Fibroblast of lung (primary cell): ENCODE results near the gene C1orf105. TPM values are rescaled to one million over a fixed set of nuclear protein-coding genes. Genes with fewer than 3 reads are reported as not detected.

ENCODE experiments used
- DNase-seq, 2 donors: peaks; one replicate each; pipeline versions ENCODE4 v3.0.0 to v3.0.0-alpha.2; 2010; ENCODE audit warnings: low read depth in 2 of 2
- H2AFZ ChIP-seq: 2 replicates; pipeline ENCODE4 v1.5.1; 2012; ENCODE audit warnings: low read length, control low read depth, inconsistent platforms
- H3K27ac ChIP-seq: 2 replicates; pipeline ENCODE4 v1.5.1; 2011; ENCODE audit warnings: low read length, control low read depth; ENCODE audit not compliant: insufficient read depth
- H3K27me3 ChIP-seq: 2 replicates; pipeline ENCODE4 v1.5.1; 2011; ENCODE audit warnings: mild to moderate bottlenecking, low read length; ENCODE audit not compliant: control insufficient read depth, insufficient read depth
- H3K36me3 ChIP-seq: 2 replicates; pipeline ENCODE4 v1.5.1; 2011; ENCODE audit warnings: low read length; ENCODE audit not compliant: control insufficient read depth, insufficient read depth
- H3K4me1 ChIP-seq: 2 replicates; pipeline ENCODE4 v1.5.1; 2011; ENCODE audit warnings: low read length; ENCODE audit not compliant: control insufficient read depth, insufficient read depth; ENCODE audit errors: extremely low read depth
- H3K4me2 ChIP-seq: 2 replicates; pipeline ENCODE4 v1.5.1; 2011; ENCODE audit warnings: low read length, control low read depth; ENCODE audit not compliant: insufficient read depth; ENCODE audit errors: extremely low read depth
- H3K4me3 ChIP-seq, 4 experiments: fragments of 200-600 bp in 1 of 4; sonication (generic) in 1 of 4; replicated peaks in 1 of 4; 2 replicates each; pipeline ENCODE4 v1.5.1; 2011 to 2016; ENCODE audit warnings: low read length in 4 of 4, low read depth in 3 of 4, mild to moderate bottlenecking in 3 of 4, control low read depth in 2 of 4, inconsistent platforms in 1 of 4, mixed read lengths in 1 of 4; ENCODE audit not compliant: insufficient read depth in 1 of 4; ENCODE audit errors: control extremely low read depth in 1 of 4
- H3K79me2 ChIP-seq: 2 replicates; pipeline ENCODE4 v1.5.1; 2012; ENCODE audit warnings: mild to moderate bottlenecking, low read length, inconsistent platforms; ENCODE audit not compliant: control insufficient read depth, insufficient read depth
- H3K9ac ChIP-seq: 2 replicates; pipeline ENCODE4 v1.5.1; 2011; ENCODE audit warnings: mild to moderate bottlenecking, low read length, control low read depth; ENCODE audit not compliant: insufficient read depth
- H3K9me3 ChIP-seq: 2 replicates; pipeline ENCODE4 v1.5.1; 2012; ENCODE audit warnings: low read depth, low read length; ENCODE audit not compliant: control insufficient read depth, insufficient read depth
- H4K20me1 ChIP-seq: 2 replicates; pipeline ENCODE4 v1.5.1; 2011; ENCODE audit warnings: low read length; ENCODE audit not compliant: control insufficient read depth, insufficient read depth; ENCODE audit errors: extremely low read depth
- CTCF ChIP-seq, 2 donors: IDR thresholded peaks in 1 of 2; conservative IDR thresholded peaks in 1 of 2; 1 replicate in 1 of 2; 2 replicates in 1 of 2; pipeline ENCODE4 v1.5.1; 2011 to 2012; ENCODE audit warnings: low read length in 2 of 2, control low read depth in 1 of 2, inconsistent platforms in 1 of 2, low read depth in 1 of 2, mild to moderate bottlenecking in 1 of 2
- EZH2 ChIP-seq: IDR thresholded peaks from 2 replicates; pipeline ENCODE4 v1.5.1; 2012; ENCODE audit warnings: low read length, control low read depth, mild to moderate bottlenecking; ENCODE audit errors: missing control alignments
- polyA plus RNA-seq, 2 donors: library from polyadenylated mRNA; depleted of rRNA in 1 of 2; stranded (reverse) in 1 of 2; unstranded in 1 of 2; fragments of >200 nt; gene quantifications; 2 replicates each; pipeline ENCODE4 v1.2.1, GENCODE V29; 2011 to 2012; ENCODE audit warnings: missing spikeins in 1 of 2
- total RNA-seq: library from RNA; depleted of rRNA; stranded (reverse); fragments of >200 nt; gene quantifications from 2 replicates; pipeline ENCODE4 v1.2.1, GENCODE V29; 2014

C1orf105 gene
- total and polyA plus RNA-seq, 2 donors (not counting 1 experiment from before 2014, with no cell fraction given), result not detected

GRCh38 chr1:172460177-172460576 is 39.7 kb downstream of the C1orf105 start:
- TF ChIP-seq EZH2, result no peak
- Histone ChIP-seq H2AFZ (no peak overlapping the region), H3K9ac (no peak overlapping the region), H3K4me1 (no peaks in the 10 kb centered on the region), H4K20me1 (no peaks in the 10 kb centered on the region), H3K9me3 (no peaks in the 10 kb centered on the region), H3K4me2 (no peak overlapping the region), H3K27me3 (no peaks in the 10 kb centered on the region), H3K79me2 (no peaks in the 10 kb centered on the region), H3K4me3 (no peak overlapping the region), H3K36me3 (no peaks in the 10 kb centered on the region), H3K27ac (no peak overlapping the region)
- DNase-seq, result no peak

GRCh38 chr1:172460887-172461315 is 40.4 kb downstream of the C1orf105 start:
- Histone ChIP-seq H3K9ac (no peak overlapping the region), H3K4me1 (no peaks in the 10 kb centered on the region), H3K9me3 (no peaks in the 10 kb centered on the region), H2AFZ (no peak overlapping the region), H3K79me2 (no peaks in the 10 kb centered on the region), H3K4me2 (no peak overlapping the region), H4K20me1 (no peaks in the 10 kb centered on the region), H3K27me3 (no peaks in the 10 kb centered on the region), H3K36me3 (no peaks in the 10 kb centered on the region), H3K4me3 (no peak overlapping the region), H3K27ac (no peak overlapping the region)
- no peak for TF ChIP-seq EZH2
- peak in 1 of 2 donors; percentile 36 for DNase-seq

DNA sequence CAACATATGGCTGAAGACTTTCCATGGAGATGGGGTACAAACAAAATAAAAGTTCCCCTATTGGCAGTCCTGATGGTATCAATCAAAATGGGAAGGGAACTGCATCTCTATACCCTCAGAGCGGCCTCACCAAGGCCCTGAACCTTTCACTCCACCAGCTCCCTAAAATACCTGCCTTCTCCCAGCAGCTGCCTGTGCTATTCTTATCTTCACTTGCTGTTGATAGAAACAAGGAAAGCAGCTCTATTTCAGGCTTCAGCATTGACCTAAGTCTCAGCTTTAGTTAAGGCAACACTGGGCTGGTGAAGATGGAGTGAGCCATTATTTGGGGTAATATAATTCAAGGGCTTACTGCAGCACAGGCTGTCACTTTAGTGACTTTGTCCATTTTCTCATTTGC is 45.1 kb downstream of the C1orf105 start:
- H3K4me2 ChIP-seq, result no peak overlapping the region
- TF ChIP-seq CTCF (conservative IDR thresholded peaks at IDR 0.05 in 1 of 2, IDR thresholded peaks at IDR 0.05 in 1 of 2; ENCODE audit: low read depth in 1 of 2, low read length in 2 of 2) (no peak), EZH2 (no peak)
- no peak overlapping the region for H3K4me3 ChIP-seq
- H2AFZ ChIP-seq, result no peak overlapping the region
- DNase-seq, result no peak
- no peaks in the 10 kb centered on the region for H3K4me1 ChIP-seq
- no peaks in the 10 kb centered on the region for H3K79me2 ChIP-seq
- H3K9ac ChIP-seq, result no peak overlapping the region
- H3K27me3 ChIP-seq, result no peaks in the 10 kb centered on the region
- no peak overlapping the region for H3K27ac ChIP-seq
- no peaks in the 10 kb centered on the region for H4K20me1 ChIP-seq
- no peaks in the 10 kb centered on the region for H3K9me3 ChIP-seq
- H3K36me3 ChIP-seq, result no peaks in the 10 kb centered on the region

DNA sequence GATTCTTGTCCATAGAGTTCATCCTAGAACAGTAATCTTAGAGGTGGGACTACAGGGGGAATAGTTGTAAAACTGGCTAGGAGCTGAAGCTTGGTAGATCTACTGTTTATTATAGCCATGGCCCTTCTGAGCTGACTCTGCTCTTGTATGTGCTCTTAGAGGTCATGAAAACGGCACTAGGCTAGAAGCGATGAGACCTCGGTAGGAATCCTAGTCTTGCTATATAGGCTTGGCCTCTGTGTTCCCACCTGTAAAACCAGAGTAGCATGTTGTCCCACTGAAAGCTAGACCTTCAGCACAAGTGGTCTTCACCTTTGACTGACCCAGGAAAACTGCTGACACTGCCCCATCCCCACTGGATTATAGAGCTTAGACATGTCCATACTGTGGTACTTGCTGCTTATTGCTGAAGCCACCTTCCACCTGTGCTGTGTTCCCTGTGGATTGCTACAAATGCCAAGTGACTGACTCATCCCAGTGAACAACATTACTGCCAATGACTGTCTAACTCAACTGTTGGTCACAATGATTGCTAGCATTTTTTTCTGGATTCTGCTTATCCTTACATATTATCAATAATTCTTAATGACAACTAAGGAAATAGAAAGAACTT is 46.4 kb downstream of the C1orf105 start:
- peak in 1 of 2 donors; percentile 35 for DNase-seq
- Histone ChIP-seq H3K27me3 (no peaks in the 10 kb centered on the region), H3K4me3 (no peak overlapping the region), H3K4me1 (no peaks in the 10 kb centered on the region), H4K20me1 (no peaks in the 10 kb centered on the region), H3K4me2 (no peak overlapping the region), H3K9me3 (no peaks in the 10 kb centered on the region), H3K36me3 (no peaks in the 10 kb centered on the region), H2AFZ (no peak overlapping the region), H3K9ac (no peak overlapping the region), H3K27ac (no peak overlapping the region), H3K79me2 (no peaks in the 10 kb centered on the region)
- TF ChIP-seq EZH2 (no peak), CTCF (conservative IDR thresholded peaks at IDR 0.05 in 1 of 2, IDR thresholded peaks at IDR 0.05 in 1 of 2; ENCODE audit: low read depth in 1 of 2, low read length in 2 of 2) (no peak)
